Ascending aorta (tissue), 2 donors: ENCODE results near the gene FOXP1. TPM values are rescaled to one million over a fixed set of nuclear protein-coding genes. Genes with fewer than 3 reads are reported as not detected.

Experiments
- DNase-seq, 2 donors: peaks; one replicate each; pipeline ENCODE4 v3.0.0-alpha.2; 2019; ENCODE audit warnings: low spot score in 2 of 2
- H3K27ac ChIP-seq, 2 donors: fragments of 200-600 bp; sonication (generic); one replicate each; pipeline ENCODE4 v1.5.1; 2016 to 2017; ENCODE audit warnings: mild to moderate bottlenecking in 1 of 2
- H3K27me3 ChIP-seq: fragments of 200-600 bp; sonication (generic); one replicate; pipeline ENCODE4 v1.5.1; 2017
- H3K36me3 ChIP-seq, 2 donors: fragments of 200-600 bp; sonication (generic); one replicate each; pipeline ENCODE4 v1.5.1; 2016
- H3K4me1 ChIP-seq, 2 donors: fragments of 200-600 bp; sonication (generic); one replicate each; pipeline ENCODE4 v1.5.1; 2016 to 2017; ENCODE audit warnings: mild to moderate bottlenecking in 1 of 2
- H3K4me3 ChIP-seq, 2 donors: fragments of 200-600 bp; sonication (generic); one replicate each; pipeline ENCODE4 v1.5.1; 2016 to 2017; ENCODE audit warnings: mild to moderate bottlenecking in 1 of 2
- H3K9me3 ChIP-seq, 2 donors: fragments of 200-600 bp; sonication (generic); one replicate each; pipeline ENCODE4 v1.5.1; 2016
- intact Hi-C: fragments of 100-400 bp; cut with DNase I; formaldehyde crosslinking; loops from one replicate; pipeline ENCODE4 v1.15.1; 2023
- total RNA-seq: library from RNA; depleted of rRNA; stranded (reverse); fragments of >200 nt; gene quantifications from one replicate; pipeline ENCODE4 v1.1.0, GENCODE V29; 2016
- TF ChIP-seq, protein P1 (sequence below), 3 experiments: fragments of 200-600 bp in 2 of 3; fragments of 450-650 bp in 1 of 3; sonication (generic) in 2 of 3; IDR thresholded peaks; one replicate each; pipeline ENCODE4 v1.5.1; 2016 to 2019; ENCODE audit warnings: antibody characterized with exemption in 3 of 3, mild to moderate bottlenecking in 1 of 3, moderate library complexity in 1 of 3

Gene FOXP1
- total RNA-seq, 1 donor from 2014 or later = 171 TPM

GRCh38 chr3:71226565-71227269 lies 356.8 kb downstream of the FOXP1 start:
- DNase-seq = peak; percentile 18 to 74
- peak overlapping the region; percentile 87 to 88 for H3K27ac ChIP-seq
- TF ChIP-seq, protein P1, sequence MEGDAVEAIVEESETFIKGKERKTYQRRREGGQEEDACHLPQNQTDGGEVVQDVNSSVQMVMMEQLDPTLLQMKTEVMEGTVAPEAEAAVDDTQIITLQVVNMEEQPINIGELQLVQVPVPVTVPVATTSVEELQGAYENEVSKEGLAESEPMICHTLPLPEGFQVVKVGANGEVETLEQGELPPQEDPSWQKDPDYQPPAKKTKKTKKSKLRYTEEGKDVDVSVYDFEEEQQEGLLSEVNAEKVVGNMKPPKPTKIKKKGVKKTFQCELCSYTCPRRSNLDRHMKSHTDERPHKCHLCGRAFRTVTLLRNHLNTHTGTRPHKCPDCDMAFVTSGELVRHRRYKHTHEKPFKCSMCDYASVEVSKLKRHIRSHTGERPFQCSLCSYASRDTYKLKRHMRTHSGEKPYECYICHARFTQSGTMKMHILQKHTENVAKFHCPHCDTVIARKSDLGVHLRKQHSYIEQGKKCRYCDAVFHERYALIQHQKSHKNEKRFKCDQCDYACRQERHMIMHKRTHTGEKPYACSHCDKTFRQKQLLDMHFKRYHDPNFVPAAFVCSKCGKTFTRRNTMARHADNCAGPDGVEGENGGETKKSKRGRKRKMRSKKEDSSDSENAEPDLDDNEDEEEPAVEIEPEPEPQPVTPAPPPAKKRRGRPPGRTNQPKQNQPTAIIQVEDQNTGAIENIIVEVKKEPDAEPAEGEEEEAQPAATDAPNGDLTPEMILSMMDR (IDR thresholded peaks at IDR 0.05) = no peak
- H3K36me3 ChIP-seq = no peaks in the 10 kb centered on the region
- no peaks in the 10 kb centered on the region for H3K9me3 ChIP-seq
- peaks cover 0 to 30% of the 10 kb centered on the region in 2 donors for H3K4me1 ChIP-seq
- no peaks in the 10 kb centered on the region for H3K27me3 ChIP-seq
- peak overlapping the region; percentile 40 to 56 for H3K4me3 ChIP-seq
- intact Hi-C loops = loop anchor here (5.0 kb wide), 4 partner anchors 59 to 356 kb away; partner anchors contain the start of gene FOXP1

- intact Hi-C loops = loop anchor here (5.0 kb wide), 4 partner anchors 59 to 356 kb away; partner anchors contain the start of gene FOXP1
- peaks cover 0 to 30% of the 10 kb centered on the region in 2 donors for H3K4me1 ChIP-seq
- no peak for DNase-seq
- H3K9me3 ChIP-seq = no peaks in the 10 kb centered on the region
- H3K36me3 ChIP-seq = no peaks in the 10 kb centered on the region
- no peaks in the 10 kb centered on the region for H3K27me3 ChIP-seq
- H3K27ac ChIP-seq = peak overlapping the region; percentile 87 to 88
- peak overlapping the region; percentile 40 to 56 for H3K4me3 ChIP-seq
- TF ChIP-seq, protein P1 (IDR thresholded peaks at IDR 0.05) = no peak
Measured at GRCh38 chr3:71225951-71226564, 357.5 kb downstream of the FOXP1 start.

- no peaks in the 10 kb centered on the region for H3K36me3 ChIP-seq
- H3K9me3 ChIP-seq = no peaks in the 10 kb centered on the region
- no peak for DNase-seq
- intact Hi-C loops = loop anchor here (5.0 kb wide), 4 partner anchors 58 to 357 kb away; partner anchors contain the start of gene FOXP1
- peak overlapping the region; percentile 87 to 88 for H3K27ac ChIP-seq
- TF ChIP-seq, protein P1 (IDR thresholded peaks at IDR 0.05) = no peak
- H3K4me1 ChIP-seq = peaks cover 0 to 28% of the 10 kb centered on the region in 2 donors
- H3K27me3 ChIP-seq = no peaks in the 10 kb centered on the region
- H3K4me3 ChIP-seq = peak overlapping the region; percentile 40 to 56
Measured at GRCh38 chr3:71225002-71225684, 358.4 kb downstream of the FOXP1 start.

DNA sequence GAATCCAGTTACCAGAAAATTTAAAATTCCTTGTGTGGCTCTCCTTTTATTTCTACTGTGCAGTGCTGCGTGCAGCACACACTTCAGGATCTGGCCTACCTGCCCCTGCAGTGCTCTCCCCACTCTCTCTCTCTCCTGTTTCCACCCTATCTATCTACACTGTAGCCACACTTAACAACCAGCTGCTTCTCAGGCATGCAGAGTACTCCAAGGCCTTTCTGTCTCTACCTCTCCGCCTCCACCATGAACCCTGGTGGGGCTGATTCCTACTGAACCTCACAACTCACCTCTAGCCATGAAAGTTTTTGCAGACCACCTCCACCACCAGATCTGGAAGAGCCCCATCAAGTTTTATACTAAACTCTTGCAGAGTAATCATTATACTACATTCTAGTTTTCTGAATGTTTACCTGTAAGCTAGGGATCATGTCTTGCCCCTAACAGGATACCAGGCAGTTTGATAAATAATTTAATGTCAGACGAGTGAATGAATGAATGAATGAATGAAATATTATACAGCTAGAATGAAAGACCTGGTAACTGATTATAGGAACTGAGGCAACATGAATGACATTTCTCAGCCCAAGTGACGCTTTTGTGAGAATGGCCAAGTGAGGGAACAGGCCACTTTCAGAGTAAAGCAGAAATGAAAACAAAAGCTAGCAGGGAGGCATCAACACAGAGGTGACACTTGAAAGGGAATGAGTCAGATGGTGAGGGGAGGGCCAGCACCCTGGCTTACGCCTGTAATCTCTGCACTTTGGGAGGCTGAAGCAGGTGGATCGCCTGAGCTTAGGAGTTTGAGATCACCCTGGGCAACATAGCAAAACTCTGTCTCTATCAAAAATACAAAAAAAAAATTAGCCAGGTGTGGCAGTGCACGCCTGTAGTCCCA lies 363.5 kb downstream of the FOXP1 start:
- intact Hi-C loops = no loop called here
- no peaks in the 10 kb centered on the region for H3K27me3 ChIP-seq
- H3K4me3 ChIP-seq = no peak overlapping the region
- no peak for DNase-seq
- H3K4me1 ChIP-seq = peaks cover 0 to 4% of the 10 kb centered on the region in 2 donors
- no peaks in the 10 kb centered on the region for H3K36me3 ChIP-seq
- H3K27ac ChIP-seq = no peak overlapping the region
- TF ChIP-seq, protein P1 (IDR thresholded peaks at IDR 0.05) = no peak
- no peaks in the 10 kb centered on the region for H3K9me3 ChIP-seq

DNA sequence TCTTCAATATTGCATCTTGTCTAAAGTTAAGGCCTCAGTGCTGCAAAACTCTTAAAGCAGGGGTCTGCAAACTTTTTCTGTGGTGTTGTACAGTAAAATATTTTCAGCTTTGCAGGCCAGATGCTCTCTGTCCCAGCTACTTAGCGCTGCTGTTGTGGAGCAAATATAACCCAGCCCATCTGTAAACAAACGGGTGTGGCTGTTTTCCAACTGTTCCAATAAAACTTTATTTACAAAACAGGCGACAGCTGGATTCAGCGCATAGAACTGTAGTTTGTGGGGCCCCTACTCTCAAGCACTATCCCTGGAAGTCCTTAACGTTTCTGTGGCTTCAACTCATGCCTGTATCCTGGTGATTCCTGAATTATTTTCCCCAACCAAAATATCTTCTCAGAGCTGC lies 365.0 kb downstream of the FOXP1 start:
- Histone ChIP-seq H3K36me3 (no peaks in the 10 kb centered on the region), H3K4me1 (no peaks in the 10 kb centered on the region), H3K27ac (no peak overlapping the region), H3K27me3 (no peaks in the 10 kb centered on the region), H3K4me3 (no peak overlapping the region), H3K9me3 (no peaks in the 10 kb centered on the region)
- TF ChIP-seq, protein P1 (IDR thresholded peaks at IDR 0.05) = no peak
- intact Hi-C loops = no loop called here
- DNase-seq = no peak
